ENCODE results near the gene GEMIN7. TPM values are rescaled to one million over a fixed set of nuclear protein-coding genes. Genes with fewer than 3 reads are reported as not detected.

The GEMIN7 gene
- total and polyA plus RNA-seq, 2 of the 13 experiments (the other 11 are each of a cell fraction or from before 2014, with no cell fraction given) = 24.1 to 30.6 TPM

- Histone ChIP-seq H3K27ac (ENCODE audit: extremely low read length, insufficient read depth, low read length) (no peak overlapping the region), H3K9ac (ENCODE audit: insufficient read depth, low read depth, low read length) (no peak overlapping the region), H3K79me2 (ENCODE audit: insufficient read depth, low read length) (peaks cover 51% of the 10 kb centered on the region), H3K9me3 (ENCODE audit: low read length) (no peaks in the 10 kb centered on the region), H3K27me3 (ENCODE audit: control insufficient read depth in 1 of 2, insufficient read depth in 2 of 2, low read length in 2 of 2) (no peaks in the 10 kb centered on the region), H2AFZ (ENCODE audit: low read length) (no peak overlapping the region), H3K4me2 (ENCODE audit: low read depth, low read length) (no peak overlapping the region), H3K36me3 (replicated peaks in 1 of 2; ENCODE audit: control insufficient read depth in 1 of 2, insufficient read depth in 2 of 2, low read length in 2 of 2) (peaks cover 5 to 11% of the 10 kb centered on the region in 2 experiments; a peak in 3 of 5 replicates), H3K4me3 (replicated peaks in 1 of 3; ENCODE audit: insufficient read depth in 1 of 3, low read depth in 2 of 3, low read length in 3 of 3) (no peak overlapping the region), H4K20me1 (ENCODE audit: insufficient read depth, low read length) (peaks cover 11% of the 10 kb centered on the region; the same call in 1 of the 2 replicates), H3K4me1 (ENCODE audit: insufficient read depth, low read length) (peaks cover 5% of the 10 kb centered on the region)
- no peak for ATAC-seq
- no peak for FAIRE-seq
- in situ Hi-C loops (cut with HindIII; ENCODE audit: extremely low pct_ligation_motif_present, low pct_unique_long_range_greater_than_20kb) = loop anchor here (10.0 kb wide), 1 partner anchor 109 kb away; no protein-coding TSS in a partner anchor
- BruUV-seq (replicated peaks) = no TSS peak
- POLR2A ChIA-PET = interaction anchor here (0.5 to 1.4 kb wide), 2 partner anchors 9 to 10 kb away, joined by 3 to 4 read pairs; no protein-coding TSS in a partner anchor
- CTCF ChIA-PET (ENCODE audit: low intra/inter-chr PET ratio, low total read pairs) = no interaction called here
- 98% methylated on average over 9 of the region's 9 CpGs for WGBS (ENCODE audit: low lambda C conversion rate)
- no peak for DNase-seq (ENCODE audit: low spot score)
- no peak for TF ChIP-seq RNF2 (conservative IDR thresholded peaks at IDR 0.05; ENCODE audit: low read depth)
- TF ChIP-seq TMF1 (CRISPR knock-in tag; IDR thresholded peaks at IDR 0.05; ENCODE audit: low read depth) = no peak
- no peak for TF ChIP-seq KMT2A (CRISPR knock-in tag; IDR thresholded peaks at IDR 0.05)
- no peak for TF ChIP-seq RFX3 (CRISPR knock-in tag; IDR thresholded peaks at IDR 0.05)
- no peak for TF ChIP-seq ZBTB42 (CRISPR knock-in tag; IDR thresholded peaks at IDR 0.05)
- TF ChIP-seq THAP11 (CRISPR knock-in tag; IDR thresholded peaks at IDR 0.05) = no peak
- no peak for TF ChIP-seq ETV6 (CRISPR knock-in tag; conservative IDR thresholded peaks at IDR 0.05)
- intact Hi-C loops (cut with micrococcal nuclease; ENCODE audit: unreplicated experiment) = no loop called here
Observed at GRCh38 chr19:45123440-45123850, 44.4 kb downstream of the GEMIN7 start.

DNA sequence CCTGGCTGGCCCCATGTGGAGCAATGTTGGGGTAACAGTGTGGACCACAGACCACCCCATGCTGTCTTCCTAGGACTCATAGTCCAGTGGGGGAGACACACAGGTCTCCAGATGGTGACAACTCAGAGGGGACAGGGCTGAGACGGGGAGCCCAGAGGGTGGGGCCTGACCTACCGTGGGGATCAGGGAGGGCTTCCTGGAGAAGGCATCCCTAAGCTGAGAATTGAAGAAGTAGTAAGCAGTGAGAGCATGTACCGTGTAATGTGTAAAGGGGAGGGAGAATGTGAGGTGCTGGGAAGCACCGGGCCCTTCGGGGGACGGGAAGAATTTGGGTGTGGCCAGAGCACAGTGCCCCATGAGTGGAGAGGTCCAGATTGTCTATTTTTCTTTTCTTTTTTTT is 45.0 kb downstream of the GEMIN7 start:
- Histone ChIP-seq H3K9ac (ENCODE audit: insufficient read depth, low read depth, low read length) (no peak overlapping the region), H4K20me1 (ENCODE audit: insufficient read depth, low read length) (peaks cover 11% of the 10 kb centered on the region; the same call in 1 of the 2 replicates), H2AFZ (ENCODE audit: low read length) (no peak overlapping the region), H3K27me3 (ENCODE audit: control insufficient read depth in 1 of 2, insufficient read depth in 2 of 2, low read length in 2 of 2) (no peaks in the 10 kb centered on the region), H3K79me2 (ENCODE audit: insufficient read depth, low read length) (peaks cover 54% of the 10 kb centered on the region), H3K4me3 (replicated peaks in 1 of 3; ENCODE audit: insufficient read depth in 1 of 3, low read depth in 2 of 3, low read length in 3 of 3) (no peak overlapping the region), H3K27ac (ENCODE audit: extremely low read length, insufficient read depth, low read length) (no peak overlapping the region), H3K36me3 (replicated peaks in 1 of 2; ENCODE audit: control insufficient read depth in 1 of 2, insufficient read depth in 2 of 2, low read length in 2 of 2) (peaks cover 9 to 15% of the 10 kb centered on the region in 2 experiments; a peak in 3 of 5 replicates), H3K9me3 (ENCODE audit: low read length) (no peaks in the 10 kb centered on the region), H3K4me1 (ENCODE audit: insufficient read depth, low read length) (peaks cover 11% of the 10 kb centered on the region), H3K4me2 (ENCODE audit: low read depth, low read length) (no peak overlapping the region)
- WGBS (ENCODE audit: low lambda C conversion rate) = 94% methylated on average over 6 of the region's 6 CpGs
- no peak for ATAC-seq
- DNase-seq (ENCODE audit: low spot score) = no peak
- FAIRE-seq = no peak
- TF ChIP-seq ZNF724P (CRISPR knock-in tag; IDR thresholded peaks at IDR 0.05; ENCODE audit: borderline replicate concordance) (no peak), SRSF1 (optimal IDR thresholded peaks at IDR 0.05; ENCODE audit: low read depth, low read length) (no peak), RFXAP (CRISPR knock-in tag; IDR thresholded peaks at IDR 0.05; ENCODE audit: borderline replicate concordance) (no peak)
- in situ Hi-C loops (cut with HindIII; ENCODE audit: extremely low pct_ligation_motif_present, low pct_unique_long_range_greater_than_20kb) = loop anchor here (10.0 kb wide), 1 partner anchor 109 kb away; no protein-coding TSS in a partner anchor
- BruUV-seq (replicated peaks) = no TSS peak
- POLR2A ChIA-PET = interaction anchor here (0.5 to 1.4 kb wide), 2 partner anchors 9 to 11 kb away, joined by 3 to 4 read pairs; no protein-coding TSS in a partner anchor
- intact Hi-C loops (cut with micrococcal nuclease; ENCODE audit: unreplicated experiment) = no loop called here
- CTCF ChIA-PET (ENCODE audit: low intra/inter-chr PET ratio, low total read pairs) = no interaction called here
